Prostate gland (tissue), 2 donors: ENCODE results near the gene FARS2. TPM values are rescaled to one million over a fixed set of nuclear protein-coding genes. Genes with fewer than 3 reads are reported as not detected.

Experiments used
- DNase-seq: peaks from one replicate; pipeline ENCODE4 v3.0.0-alpha.2; 2019; ENCODE audit warnings: low spot score
- H3K27ac ChIP-seq, 2 donors: fragments of 200-600 bp; sonication (generic); 2 replicates each; pipeline ENCODE4 v1.5.1; 2017 to 2019
- H3K27me3 ChIP-seq: fragments of 200-600 bp; sonication (generic); replicated peaks from 2 replicates; pipeline ENCODE4 v1.5.1; 2019; ENCODE audit not compliant: insufficient read depth
- H3K36me3 ChIP-seq, 2 donors: fragments of 200-600 bp; sonication (generic); 1 replicate in 1 of 2; 2 replicates in 1 of 2; pipeline versions ENCODE4 v1.5.1 to v1.8.1; 2017 to 2019
- H3K4me1 ChIP-seq: fragments of 200-600 bp; sonication (generic); replicated peaks from 2 replicates; pipeline ENCODE4 v1.5.1; 2019
- H3K4me3 ChIP-seq, 2 donors: fragments of 200-600 bp; sonication (generic); 2 replicates each; pipeline ENCODE4 v1.5.1; 2017 to 2019
- H3K9me3 ChIP-seq: fragments of 200-600 bp; sonication (generic); 2 replicates; pipeline ENCODE4 v1.5.1; 2017
- POLR2A ChIP-seq: fragments of 450-650 bp; IDR thresholded peaks from one replicate; pipeline ENCODE4 v1.6.1; 2016; ENCODE audit warnings: antibody characterized with exemption, mild to moderate bottlenecking
- POLR2AphosphoS5 ChIP-seq: sonication (generic); formaldehyde crosslinking; IDR thresholded peaks from one replicate; pipeline ENCODE4 v1.6.1; 2017; ENCODE audit warnings: antibody characterized with exemption
- WGBS: methylation state at CpG from one replicate; pipeline ENCODE4 v1.1.5; 2018; 5-methylcytosine and 5-hydroxymethylcytosine counted together
- intact Hi-C: fragments of 100-400 bp; cut with DNase I; formaldehyde crosslinking; loops from one replicate; pipeline ENCODE4 v1.14.2; 2022
- total RNA-seq, 2 donors: library from RNA; depleted of rRNA; stranded (reverse); fragments of >200 nt; gene quantifications; one replicate each; pipeline ENCODE4 v1.1.0, GENCODE V29; 2016
- TF ChIP-seq, protein P1 (sequence below), 4 experiments: fragments of 200-600 bp in 2 of 4; fragments of 450-650 bp in 2 of 4; sonication (generic) in 2 of 4; IDR thresholded peaks; 1 replicate in 3 of 4; 2 replicates in 1 of 4; pipeline ENCODE4 v1.5.1; 2016 to 2019; ENCODE audit warnings: antibody characterized with exemption in 4 of 4, mild to moderate bottlenecking in 2 of 4, moderate library complexity in 2 of 4

The FARS2 gene
- total RNA-seq, 2 donors from 2014 or later: 11.6 to 19.5 TPM

DNA sequence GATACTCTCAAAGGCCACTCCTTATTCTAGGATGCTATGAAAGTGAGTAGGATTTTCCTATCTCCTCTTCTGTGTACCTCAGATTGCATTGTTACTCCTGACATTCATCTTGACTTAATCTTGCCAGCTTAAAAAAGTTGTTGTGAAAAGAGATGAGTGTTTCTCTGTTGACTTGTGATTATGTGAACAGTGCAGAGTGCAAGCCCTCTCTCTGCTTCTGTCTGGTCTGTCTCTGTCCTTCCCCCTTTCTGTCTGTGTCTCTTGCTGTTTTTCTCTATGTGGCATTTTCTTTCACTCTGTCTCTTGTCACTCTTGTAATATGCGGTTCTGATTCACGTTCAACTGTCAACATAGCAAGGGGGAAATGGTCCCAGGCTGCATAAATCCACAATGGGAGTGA is 306.6 kb downstream of the FARS2 start:
- no peak for DNase-seq
- Histone ChIP-seq H3K9me3 (no peaks in the 10 kb centered on the region), H3K4me3 (no peak overlapping the region), H3K36me3 (no peaks in the 10 kb centered on the region), H3K27me3 (no peaks in the 10 kb centered on the region), H3K27ac (no peak overlapping the region), H3K4me1 (no peaks in the 10 kb centered on the region)
- intact Hi-C loops: no loop called here
- TF ChIP-seq POLR2A (no peak), POLR2AphosphoS5 (no peak)
- TF ChIP-seq, protein P1, sequence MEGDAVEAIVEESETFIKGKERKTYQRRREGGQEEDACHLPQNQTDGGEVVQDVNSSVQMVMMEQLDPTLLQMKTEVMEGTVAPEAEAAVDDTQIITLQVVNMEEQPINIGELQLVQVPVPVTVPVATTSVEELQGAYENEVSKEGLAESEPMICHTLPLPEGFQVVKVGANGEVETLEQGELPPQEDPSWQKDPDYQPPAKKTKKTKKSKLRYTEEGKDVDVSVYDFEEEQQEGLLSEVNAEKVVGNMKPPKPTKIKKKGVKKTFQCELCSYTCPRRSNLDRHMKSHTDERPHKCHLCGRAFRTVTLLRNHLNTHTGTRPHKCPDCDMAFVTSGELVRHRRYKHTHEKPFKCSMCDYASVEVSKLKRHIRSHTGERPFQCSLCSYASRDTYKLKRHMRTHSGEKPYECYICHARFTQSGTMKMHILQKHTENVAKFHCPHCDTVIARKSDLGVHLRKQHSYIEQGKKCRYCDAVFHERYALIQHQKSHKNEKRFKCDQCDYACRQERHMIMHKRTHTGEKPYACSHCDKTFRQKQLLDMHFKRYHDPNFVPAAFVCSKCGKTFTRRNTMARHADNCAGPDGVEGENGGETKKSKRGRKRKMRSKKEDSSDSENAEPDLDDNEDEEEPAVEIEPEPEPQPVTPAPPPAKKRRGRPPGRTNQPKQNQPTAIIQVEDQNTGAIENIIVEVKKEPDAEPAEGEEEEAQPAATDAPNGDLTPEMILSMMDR (IDR thresholded peaks at IDR 0.05): no peak
- WGBS: 85% methylated on average over 2 of the region's 2 CpGs

DNA sequence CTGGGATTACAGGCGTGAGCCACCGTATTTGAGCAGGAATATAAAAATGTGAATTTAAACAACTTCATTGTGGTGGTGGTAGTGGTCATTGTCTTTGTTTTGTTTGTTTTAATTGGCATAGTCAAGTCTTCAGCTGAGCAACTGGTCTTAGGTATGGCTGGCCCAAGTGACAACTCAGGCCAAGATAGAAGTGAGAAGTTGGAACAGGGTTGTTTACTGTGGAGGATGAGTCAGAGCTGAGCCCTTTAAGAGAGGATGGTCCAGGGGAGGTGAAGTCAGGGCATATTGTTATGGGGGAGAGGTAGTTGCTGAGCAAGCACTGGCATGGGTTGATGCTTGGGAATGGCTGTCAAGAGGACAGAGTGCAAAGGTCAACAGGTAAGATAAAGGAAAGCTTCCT is 308.2 kb downstream of the FARS2 start:
- intact Hi-C loops: no loop called here
- TF ChIP-seq POLR2A (no peak), POLR2AphosphoS5 (no peak)
- TF ChIP-seq, protein P1 (IDR thresholded peaks at IDR 0.05): no peak
- H3K27me3 ChIP-seq: no peaks in the 10 kb centered on the region
- H3K27ac ChIP-seq: no peak overlapping the region
- 98% methylated on average over 2 of the region's 2 CpGs for WGBS
- H3K4me3 ChIP-seq: no peak overlapping the region
- DNase-seq: no peak
- no peaks in the 10 kb centered on the region for H3K36me3 ChIP-seq
- no peaks in the 10 kb centered on the region for H3K4me1 ChIP-seq
- H3K9me3 ChIP-seq: no peaks in the 10 kb centered on the region

DNA sequence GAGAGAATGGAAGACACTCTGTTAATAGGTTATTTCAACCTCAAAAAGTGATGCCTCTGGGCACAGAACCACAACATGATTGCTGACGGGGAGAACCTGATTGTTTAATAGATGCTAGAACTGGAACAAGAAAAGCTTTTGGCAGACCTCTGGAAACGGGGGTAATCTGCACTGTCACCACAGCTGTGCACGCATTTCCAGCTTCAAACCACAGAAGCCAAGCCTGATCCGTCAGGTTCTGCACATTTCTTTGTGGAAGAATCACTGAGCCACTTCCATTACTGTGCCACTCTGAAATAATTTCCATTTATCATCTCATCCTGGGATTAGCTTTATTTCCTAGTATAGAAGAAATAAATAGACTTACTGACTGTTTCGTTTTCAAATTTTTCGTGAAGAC is 309.3 kb downstream of the FARS2 start:
- TF ChIP-seq, protein P1 (IDR thresholded peaks at IDR 0.05): no peak
- no peak for TF ChIP-seq POLR2A
- TF ChIP-seq POLR2AphosphoS5: no peak
- DNase-seq: no peak

DNA sequence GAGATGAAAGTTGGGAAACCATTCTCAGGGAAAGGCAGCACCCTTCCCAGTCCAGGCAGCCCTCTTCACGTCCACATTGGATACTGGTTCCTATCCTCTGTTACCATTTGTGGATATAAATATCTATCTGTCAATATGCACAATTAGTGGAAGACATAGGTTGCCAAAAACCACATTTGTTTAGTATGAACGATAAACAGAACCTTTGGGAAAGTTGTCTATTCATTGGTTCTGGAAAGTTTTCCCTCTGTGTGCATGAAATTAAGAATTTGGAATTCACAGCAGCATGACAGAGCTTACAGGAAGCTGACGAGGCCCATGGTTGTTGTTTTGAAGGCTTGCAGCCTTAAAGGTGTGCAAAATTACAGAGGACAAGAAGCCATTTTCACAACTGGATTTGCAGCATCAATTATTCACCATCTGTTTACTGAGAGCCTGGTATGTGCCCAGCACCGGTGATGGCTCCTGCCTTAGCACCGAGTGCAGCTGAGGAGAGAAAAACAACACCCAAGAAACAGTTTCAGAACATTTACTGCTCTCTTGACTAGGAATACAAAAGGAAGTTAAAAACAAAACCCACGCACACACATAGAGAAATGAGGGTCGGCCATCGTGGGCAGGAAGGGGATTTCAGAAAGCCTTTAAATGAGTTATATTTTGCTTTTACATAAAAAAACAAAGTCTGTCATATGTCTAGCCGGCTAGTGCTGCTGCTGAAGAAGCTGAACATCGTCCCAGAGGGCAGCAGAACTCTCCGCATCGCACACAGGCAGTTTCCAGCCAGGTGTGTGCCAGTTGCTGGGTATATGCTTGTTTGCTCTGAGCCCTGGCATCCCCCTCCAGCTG is 319.6 kb downstream of the FARS2 start:
- no peak overlapping the region for H3K4me3 ChIP-seq
- no peaks in the 10 kb centered on the region for H3K9me3 ChIP-seq
- H3K27me3 ChIP-seq: no peaks in the 10 kb centered on the region
- intact Hi-C loops: no loop called here
- H3K36me3 ChIP-seq: no peaks in the 10 kb centered on the region
- no peak for DNase-seq
- no peak overlapping the region for H3K27ac ChIP-seq
- H3K4me1 ChIP-seq: no peaks in the 10 kb centered on the region
- 58% methylated on average over 12 of the region's 12 CpGs for WGBS
- TF ChIP-seq POLR2AphosphoS5 (no peak), POLR2A (no peak)
- TF ChIP-seq, protein P1 (IDR thresholded peaks at IDR 0.05): no peak

More for the DNA sequence above, 309.3 kb downstream of the FARS2 start:
- Histone ChIP-seq H3K27ac (no peak overlapping the region), H3K27me3 (no peaks in the 10 kb centered on the region), H3K9me3 (no peaks in the 10 kb centered on the region), H3K36me3 (no peaks in the 10 kb centered on the region), H3K4me1 (no peaks in the 10 kb centered on the region), H3K4me3 (no peak overlapping the region)
- 64% methylated on average over 6 of the region's 6 CpGs for WGBS
- intact Hi-C loops: no loop called here

DNA sequence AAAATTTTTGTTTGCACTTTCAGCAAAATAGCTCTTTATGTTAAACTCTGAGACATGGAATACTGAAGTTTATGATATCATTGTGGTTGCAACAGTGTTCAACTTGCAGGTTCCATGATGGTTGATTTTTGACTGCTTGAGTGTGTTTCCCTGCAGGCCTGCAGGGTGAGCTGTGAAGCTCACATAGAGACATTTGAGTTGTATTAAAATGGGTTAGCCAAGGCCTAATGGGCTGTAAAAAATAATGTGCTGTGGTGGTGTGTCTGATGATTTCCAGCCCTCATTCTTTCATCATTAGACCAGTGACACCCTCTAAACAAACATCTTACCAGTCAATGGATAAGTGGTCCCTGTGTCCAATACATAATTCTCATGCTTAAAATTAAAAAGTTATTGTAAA is 321.4 kb downstream of the FARS2 start:
- intact Hi-C loops: no loop called here
- TF ChIP-seq POLR2A (no peak), POLR2AphosphoS5 (no peak)
- TF ChIP-seq, protein P1 (IDR thresholded peaks at IDR 0.05): no peak

More for the DNA sequence above, 321.4 kb downstream of the FARS2 start:
- Histone ChIP-seq H3K36me3 (no peaks in the 10 kb centered on the region), H3K27ac (no peak overlapping the region), H3K4me3 (no peak overlapping the region), H3K4me1 (no peaks in the 10 kb centered on the region), H3K27me3 (no peaks in the 10 kb centered on the region), H3K9me3 (no peaks in the 10 kb centered on the region)
- no peak for DNase-seq
